ENCODE measurements around the gene CNTN5. TPM values are rescaled to one million over a fixed set of nuclear protein-coding genes. Genes with fewer than 3 reads are reported as not detected.
A peak's percentile ranks its signal among the peaks of the same experiment; 100 is the strongest.
"Not testable (repeated sequence)": the region's sequence is repeated elsewhere in the genome, so short reads cannot be mapped to it uniquely, and the experiment has no call there.

The CNTN5 gene
- polyA plus RNA-seq (ENCODE audit: insufficient read length in 3 of 3): 10 to 100 TPM; 14.5 to 19.1 (median 18.4) TPM
- long read RNA-seq, donor 1, full-length matches to known transcripts: 1 of 1 reads
- long read RNA-seq, donor 1, partial matches to known transcripts: 0 of 1 reads
- long read RNA-seq, donor 1, other reads (novel, unspliced or antisense): 0 of 1 reads
- long read RNA-seq, donor 2: 0 reads
- long read RNA-seq, donor 3, partial matches to known transcripts: 5 of 5 reads
- long read RNA-seq, donor 3, other reads (novel, unspliced or antisense): 0 of 5 reads
- long read RNA-seq, donor 4: 0 reads
- long read RNA-seq, donor 5: 0 reads
- long read RNA-seq, donor 6, partial matches to known transcripts: 0 of 1 reads
- long read RNA-seq, donor 6, other reads (novel, unspliced or antisense): 0 of 1 reads
- long read RNA-seq, donor 7, full-length matches to known transcripts: 2 of 2 reads
- long read RNA-seq, donor 7, partial matches to known transcripts: 0 of 2 reads
- long read RNA-seq, donor 7, other reads (novel, unspliced or antisense): 0 of 2 reads
- long read RNA-seq, donor 8, partial matches to known transcripts: 9 of 10 reads
- long read RNA-seq, donor 8, other reads (novel, unspliced or antisense): 0 of 10 reads
- long read RNA-seq, donor 9, full-length matches to known transcripts: 3 of 3 reads
- long read RNA-seq, donor 9, partial matches to known transcripts: 0 of 3 reads
- long read RNA-seq, donor 9, other reads (novel, unspliced or antisense): 0 of 3 reads
- long read RNA-seq, donor 10: 0 reads
- long read RNA-seq, donor 11: 0 reads
- long read RNA-seq, donor 12, full-length matches to known transcripts: 2 of 2 reads
- long read RNA-seq, donor 12, partial matches to known transcripts: 0 of 2 reads
- long read RNA-seq, donor 12, other reads (novel, unspliced or antisense): 0 of 2 reads
- long read RNA-seq, donor 13: 0 reads
- long read RNA-seq, donor 14: 0 reads
- long read RNA-seq, donor 15: 0 reads
- long read RNA-seq, donor 16, full-length matches to known transcripts: 1 of 8 reads
- long read RNA-seq, donor 16, partial matches to known transcripts: 7 of 8 reads
- long read RNA-seq, donor 16, other reads (novel, unspliced or antisense): 0 of 8 reads

DNA sequence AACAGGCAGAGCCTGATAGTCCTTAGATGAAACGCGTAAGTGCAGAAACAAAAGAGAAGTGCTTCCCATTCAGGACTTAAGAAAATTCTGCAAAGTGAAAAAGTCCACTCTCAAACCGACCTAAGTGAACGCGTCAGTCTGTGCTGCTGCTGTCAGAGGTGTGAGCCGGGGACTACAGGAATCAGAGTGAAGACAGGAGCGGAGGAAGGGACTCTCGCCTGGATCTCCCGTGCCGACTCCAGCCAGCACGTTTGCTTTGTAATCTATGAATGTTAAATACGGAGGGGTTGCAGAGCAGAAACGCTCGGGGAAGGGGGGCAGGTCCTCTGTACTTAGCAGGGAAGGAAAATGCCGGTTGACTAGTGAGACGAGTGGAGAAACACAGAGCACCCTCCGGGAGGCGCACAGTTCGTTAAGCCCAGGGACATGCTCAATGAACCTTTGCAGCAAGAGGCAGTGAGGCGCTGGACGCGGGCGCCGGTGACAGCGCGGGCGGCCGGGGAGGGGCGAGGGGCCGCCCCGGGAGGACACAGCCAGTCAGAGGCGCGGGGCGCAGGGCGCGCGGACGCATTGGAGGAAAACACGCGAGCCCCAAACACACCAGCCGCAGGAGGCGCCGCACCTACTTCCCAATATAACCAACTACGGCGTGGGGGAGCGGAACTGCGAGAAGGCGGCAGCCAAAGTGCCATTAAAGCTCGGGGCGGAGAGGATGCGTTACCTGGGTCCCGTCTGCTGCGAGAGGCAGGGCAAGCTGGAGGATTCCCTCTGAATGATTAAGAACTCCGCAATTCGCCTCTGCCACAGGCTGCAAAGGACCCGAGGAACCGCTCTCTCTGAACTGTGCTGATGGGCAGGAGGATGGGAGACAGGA, at the start of gene CNTN5:
TSS of gene CNTN5 (plus strand) at position 598 of the 874 bp plus-strand sequence.
- peak; percentile 86 for DNase-seq

DNA sequence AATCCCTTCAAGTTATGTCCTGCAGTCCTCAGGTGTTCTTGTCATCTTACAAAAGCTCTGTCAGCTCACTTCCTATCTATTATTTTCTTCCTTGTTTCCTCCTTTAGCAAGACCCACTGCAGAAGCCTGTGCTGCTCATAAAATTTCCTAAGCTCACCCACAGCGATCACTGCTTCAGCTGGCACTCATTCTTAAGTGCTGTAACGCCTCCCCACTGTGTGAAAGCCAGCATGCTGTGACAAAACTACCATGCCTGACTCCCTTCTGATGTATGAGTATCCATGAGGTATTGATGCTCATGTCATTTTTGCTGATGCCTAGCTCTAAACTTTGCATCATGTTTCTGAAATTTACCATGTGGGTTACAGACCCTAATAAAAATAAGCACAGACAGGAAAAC, 41.5 kb upstream of the CNTN5 start:
- DNase-seq: no peak

GRCh38 chr11:99015634-99016454, 4.9 kb upstream of the CNTN5 start:
- DNase-seq: peak; percentile 52

DNA sequence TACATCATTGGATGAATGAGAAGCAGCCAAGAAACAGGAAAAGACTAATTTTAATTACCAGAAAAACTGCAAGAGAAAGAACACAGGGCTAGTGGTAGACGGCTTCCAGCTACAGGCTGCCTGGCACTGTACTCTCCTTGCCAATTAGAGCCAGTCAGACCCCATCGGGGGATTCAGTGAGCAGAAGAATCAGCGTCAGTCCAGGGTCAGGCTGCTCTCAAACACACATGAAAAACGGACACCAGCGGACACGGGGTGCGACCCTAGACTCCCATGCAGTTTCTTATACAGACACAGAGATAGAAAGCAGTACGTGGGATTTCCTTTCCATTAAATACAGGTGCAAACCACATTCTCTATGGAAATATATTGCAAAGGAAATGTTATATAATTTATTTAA, 1.1 kb upstream of the CNTN5 start:
- DNase-seq: no peak

DNA sequence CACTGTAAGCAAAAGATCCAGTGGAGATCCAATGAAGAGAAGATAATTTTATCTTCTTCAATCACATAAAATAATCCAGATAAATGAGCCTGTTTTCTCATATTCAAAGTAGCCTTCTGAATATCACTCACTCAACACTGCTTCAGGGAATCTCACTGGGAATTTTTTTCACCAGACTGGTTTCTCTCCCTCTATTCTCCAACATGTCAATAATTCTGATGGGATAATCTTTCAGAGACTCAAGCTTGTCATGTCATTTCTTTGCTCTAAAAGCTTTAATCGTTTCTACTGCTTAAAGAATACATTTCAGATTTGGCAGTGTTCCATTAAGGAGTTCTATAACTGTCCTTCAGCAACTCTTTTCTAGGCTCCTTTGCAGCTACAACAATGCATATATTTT, 16.3 kb downstream of the CNTN5 start:
- DNase-seq: no peak

DNA sequence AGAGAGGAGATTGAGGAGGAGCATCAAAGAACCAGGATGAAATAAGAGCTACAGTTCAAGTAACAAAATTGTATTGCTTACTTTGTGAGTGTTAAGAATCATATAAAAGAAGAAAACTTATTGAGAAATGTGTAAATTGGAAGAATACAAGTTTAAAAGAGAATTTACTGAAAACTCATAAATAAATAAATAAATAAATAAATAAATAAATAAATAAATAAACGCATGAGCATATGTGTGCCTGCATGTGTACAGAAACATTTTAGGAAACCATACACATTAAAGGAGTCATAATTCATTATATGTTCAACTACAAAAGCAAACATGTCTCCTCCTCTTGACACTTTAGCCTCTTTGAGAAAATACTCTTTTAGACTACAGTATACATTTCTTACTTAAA, 42.6 kb downstream of the CNTN5 start:
- DNase-seq: no peak

DNA sequence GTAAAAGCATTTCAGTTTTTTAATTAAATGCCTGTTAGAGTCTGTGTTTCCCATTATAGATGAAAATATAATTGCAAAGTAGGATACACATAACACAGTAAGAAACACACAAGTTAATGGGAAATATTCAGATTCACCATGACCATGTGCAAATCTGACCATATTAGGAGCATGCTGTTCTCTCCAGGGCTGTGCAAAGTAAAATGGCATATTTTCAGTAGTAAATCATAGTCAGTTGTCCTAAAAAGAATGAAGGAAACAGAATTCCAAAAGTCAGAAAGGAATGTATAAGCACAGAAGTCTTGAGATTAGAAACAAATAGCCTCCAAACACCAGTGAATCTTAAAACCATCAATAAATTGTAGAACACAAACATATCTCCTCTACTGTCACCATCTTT, 44.4 kb downstream of the CNTN5 start:
- no peak for DNase-seq

DNA sequence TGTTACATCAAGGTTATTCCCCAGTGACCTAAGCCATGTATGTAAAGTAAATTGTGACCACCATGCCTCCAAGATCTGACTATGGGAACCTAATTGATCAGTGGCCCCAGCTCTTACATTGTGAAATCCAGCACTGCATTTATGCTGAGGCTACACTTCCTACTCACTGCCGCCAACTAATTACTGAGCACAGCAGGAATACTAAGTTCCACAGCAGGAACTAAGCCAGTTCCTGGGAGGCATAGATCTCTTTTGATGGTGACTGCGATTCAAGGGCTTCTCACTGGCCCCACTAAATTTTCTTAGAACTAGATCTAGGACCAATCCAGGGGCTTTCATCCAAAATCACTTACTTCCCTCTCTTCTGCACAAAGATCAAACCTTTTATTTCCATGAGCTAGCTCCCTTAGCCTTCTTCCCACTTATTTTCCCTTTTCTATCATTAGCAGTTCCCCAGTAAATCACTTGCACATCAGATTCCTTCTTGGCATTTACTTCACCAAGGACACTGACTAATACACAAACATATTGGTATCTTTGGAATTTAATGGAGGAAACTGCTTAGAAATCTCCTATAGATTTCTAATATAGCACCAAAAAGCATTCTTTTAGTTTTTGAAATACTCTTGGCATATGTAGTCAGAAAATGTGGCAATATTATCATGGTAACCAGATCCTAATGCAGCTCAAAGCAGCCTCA, 46.0 kb downstream of the CNTN5 start:
- no peak for DNase-seq

DNA sequence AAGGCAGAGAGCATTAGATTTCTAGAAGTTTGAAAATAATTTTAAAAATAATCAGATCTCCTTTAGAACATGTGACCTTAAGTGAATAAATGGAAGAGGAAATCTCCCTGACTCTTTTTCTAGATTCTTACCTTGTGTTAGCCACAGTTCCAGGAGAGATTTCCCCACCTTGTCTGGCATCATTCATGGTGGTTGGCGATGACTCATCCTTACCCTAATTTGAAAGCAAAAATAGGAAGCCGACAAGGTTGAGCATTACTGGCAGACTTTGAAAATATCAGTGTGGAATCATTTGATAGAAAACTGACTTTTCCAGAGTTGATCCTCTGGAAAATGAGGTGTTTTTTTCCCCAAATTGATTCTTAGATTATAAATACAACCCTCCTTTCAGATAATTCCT, 48.1 kb downstream of the CNTN5 start:
- no peak for DNase-seq

DNA sequence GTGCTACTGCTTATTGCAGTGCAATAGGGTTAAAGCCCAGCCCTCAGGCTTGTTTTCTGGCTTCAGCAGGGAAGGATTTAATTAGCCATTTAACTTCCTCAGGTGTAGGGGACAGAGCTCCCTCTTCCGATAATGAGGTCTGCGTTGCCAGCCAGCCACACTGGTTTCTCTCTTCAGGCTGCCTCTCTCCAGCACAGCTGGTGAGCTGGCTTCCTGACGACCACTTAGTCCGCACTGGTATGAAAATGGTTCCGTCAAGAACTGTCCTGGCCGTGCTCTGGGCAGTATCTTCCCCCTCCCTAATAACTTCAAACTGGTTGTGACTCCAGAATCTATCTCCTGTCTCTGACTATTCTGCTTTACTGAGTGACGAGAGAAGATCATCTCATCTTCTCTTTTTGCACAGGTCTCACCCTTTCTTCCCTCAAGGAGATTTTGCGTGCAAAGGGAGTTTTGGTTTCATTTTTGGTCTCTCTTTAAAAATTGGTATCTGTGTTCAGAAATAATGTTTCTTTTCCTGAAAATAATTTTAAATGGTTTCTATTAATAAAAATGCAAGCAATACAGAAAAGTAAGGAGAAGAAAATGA, 49.2 kb downstream of the CNTN5 start:
- peak; percentile 39 for DNase-seq

GRCh38 chr11:99079576-99079975, 58.8 kb downstream of the CNTN5 start:
- peak; percentile 38 for DNase-seq

DNA sequence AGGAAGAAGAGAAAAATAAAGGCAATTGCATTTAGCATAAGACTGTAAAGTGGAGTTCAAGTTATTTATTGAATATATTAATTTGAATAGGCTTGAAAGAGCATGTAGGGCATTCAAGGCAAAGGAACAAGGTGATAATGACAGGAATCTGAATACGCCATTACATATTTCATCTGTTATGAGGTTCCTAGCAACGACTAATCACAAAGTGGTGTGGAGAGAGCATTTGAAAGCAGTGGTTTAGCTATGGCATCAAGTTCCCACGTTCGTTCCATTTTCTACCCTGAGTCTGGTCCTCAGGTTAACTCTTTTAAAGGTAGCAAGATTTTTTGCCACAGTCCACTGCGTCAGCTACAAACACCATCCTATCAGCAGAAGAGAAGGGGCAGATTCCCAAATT, 59.4 kb downstream of the CNTN5 start:
- no peak for DNase-seq

GRCh38 chr11:99098258-99098657, 77.5 kb downstream of the CNTN5 start:
- DNase-seq: no peak

GRCh38 chr11:99098751-99099150, 78.0 kb downstream of the CNTN5 start:
- no peak for DNase-seq

GRCh38 chr11:99117603-99118002, 96.9 kb downstream of the CNTN5 start:
- DNase-seq: no peak

DNA sequence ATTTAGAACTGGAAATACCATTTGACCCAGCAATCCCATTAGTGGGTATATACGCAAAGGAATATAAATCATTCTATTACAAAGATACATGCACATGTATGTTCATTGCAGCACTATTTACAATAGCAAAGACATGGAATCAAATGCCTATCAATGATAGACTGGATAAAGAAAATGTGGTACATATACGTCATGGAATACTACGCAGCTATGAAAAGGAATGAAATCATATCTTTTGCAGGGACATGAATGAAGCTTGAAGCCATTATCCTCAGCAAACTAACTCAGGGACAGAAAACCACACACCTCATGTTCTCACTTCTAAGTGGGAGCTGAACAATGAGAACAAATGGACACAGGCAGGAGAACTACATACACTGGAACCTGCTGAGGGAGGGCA, 113.1 kb downstream of the CNTN5 start:
- not testable (repeated sequence) for DNase-seq

DNA sequence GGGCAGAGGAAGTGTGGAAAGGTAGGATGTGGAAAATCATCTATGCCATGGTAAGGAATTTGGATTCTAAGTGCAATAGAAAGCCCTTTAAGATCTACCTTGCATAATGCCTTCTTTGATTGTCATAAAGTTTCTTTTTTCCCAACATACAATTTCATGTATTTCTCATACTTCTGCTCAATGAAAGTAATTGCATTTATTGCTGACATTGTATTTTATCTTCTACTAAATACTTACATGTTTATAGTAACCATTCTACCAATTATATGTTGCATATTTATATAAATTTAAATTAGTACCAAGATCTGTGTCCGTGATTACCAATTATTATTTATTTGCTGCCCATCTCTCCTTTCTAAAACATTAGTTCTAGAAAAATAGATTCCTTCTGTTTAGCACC, 114.8 kb downstream of the CNTN5 start:
- no peak for DNase-seq

GRCh38 chr11:99142237-99142636, 121.5 kb downstream of the CNTN5 start:
- DNase-seq: no peak

GRCh38 chr11:99148352-99148751, 127.6 kb downstream of the CNTN5 start:
- no peak for DNase-seq

- no peak for DNase-seq
These were observed 133.5 kb downstream of the CNTN5 start for GRCh38 chr11:99154277-99154676.
